Measurements from ENCODE around the gene MEIOSIN. TPM values are rescaled to one million over a fixed set of nuclear protein-coding genes. Genes with fewer than 3 reads are reported as not detected.

MEIOSIN gene
- total RNA-seq, 4 donors from 2014 or later = not detected

- DNase-seq (ENCODE audit: low spot score) = no peak
- ATAC-seq (ENCODE audit: low FRiP score) = no peak
- no peak for TF ChIP-seq CTCF (IDR thresholded peaks at IDR 0.05)
Observed at GRCh38 chr19:45786533-45786894, 53.3 kb downstream of the MEIOSIN start.

GRCh38 chr19:45789035-45789786 is 56.0 kb downstream of the MEIOSIN start:
- DNase-seq (ENCODE audit: low spot score) (no peak), ATAC-seq (ENCODE audit: low FRiP score) (no peak)
- TF ChIP-seq CTCF (IDR thresholded peaks at IDR 0.05) = no peak

GRCh38 chr19:45790942-45791341 is 57.7 kb downstream of the MEIOSIN start:
- DNase-seq (ENCODE audit: low spot score) (no peak), ATAC-seq (ENCODE audit: low FRiP score) (no peak)
- no peak for TF ChIP-seq CTCF (IDR thresholded peaks at IDR 0.05)

GRCh38 chr19:45791744-45792469 is 58.7 kb downstream of the MEIOSIN start:
- ATAC-seq (ENCODE audit: low FRiP score) = peak; percentile 1
- no peak for DNase-seq (ENCODE audit: low spot score)
- TF ChIP-seq CTCF (IDR thresholded peaks at IDR 0.05) = no peak

- DNase-seq (ENCODE audit: low spot score) (peak; percentile 99), ATAC-seq (ENCODE audit: low FRiP score) (peak; percentile 99)
- no peak for TF ChIP-seq CTCF (IDR thresholded peaks at IDR 0.05)
Observed at GRCh38 chr19:45792470-45793177, 59.4 kb downstream of the MEIOSIN start, which contains the start of gene DMWD. Gene DMWD (minus strand): TSS chr19:45792845. CDS start chr19:45792756, 89 bp downstream.

- DNase-seq (ENCODE audit: low spot score) (no peak), ATAC-seq (ENCODE audit: low FRiP score) (peak; percentile 8)
- no peak for TF ChIP-seq CTCF (IDR thresholded peaks at IDR 0.05)
Observed at GRCh38 chr19:45793178-45793564, 59.9 kb downstream of the MEIOSIN start.

Data from omental fat pad (tissue), 4 donors.